ENCODE results near the gene PLCD3.
A peak's percentile ranks its signal among the peaks of the same experiment; 100 is the strongest.

PLCD3 gene

GRCh38 chr17:45146592-45146889 lies 14.2 kb upstream of the PLCD3 start:
- no peak overlapping the region for H3K4me3 ChIP-seq (ENCODE audit: low read depth, low read length)
- in situ Hi-C loops (cut with HindIII; ENCODE audit: low sequenced_read_pairs): no loop called here
- no peak for TF ChIP-seq CTCF (IDR thresholded peaks at IDR 0.05; ENCODE audit: low read depth, low read length, missing control alignments)
- DNase-seq (ENCODE audit: low read depth): no peak

DNA sequence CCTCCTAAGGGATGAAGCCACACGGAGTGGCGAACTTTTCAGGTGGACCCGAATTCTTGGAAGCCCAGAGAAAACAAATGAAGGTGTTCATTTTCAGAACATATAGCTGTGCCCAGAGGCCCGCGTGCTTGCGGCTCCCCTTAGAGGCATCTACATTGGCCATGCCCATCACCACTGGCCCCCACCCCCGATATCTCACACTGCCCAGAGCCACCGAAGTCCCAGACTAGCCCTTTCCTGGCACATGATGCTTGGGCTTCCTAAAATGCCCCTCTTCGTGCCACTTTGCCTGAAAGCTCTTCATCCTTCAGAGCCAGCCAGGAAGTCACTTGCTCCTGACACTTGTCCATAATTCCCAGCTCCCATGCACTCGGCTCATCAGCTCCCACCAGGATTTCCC lies 13.9 kb upstream of the PLCD3 start:
- no peak overlapping the region for H3K4me3 ChIP-seq (ENCODE audit: low read depth, low read length)
- DNase-seq (ENCODE audit: low read depth): no peak
- no peak for TF ChIP-seq CTCF (IDR thresholded peaks at IDR 0.05; ENCODE audit: low read depth, low read length, missing control alignments)

DNA sequence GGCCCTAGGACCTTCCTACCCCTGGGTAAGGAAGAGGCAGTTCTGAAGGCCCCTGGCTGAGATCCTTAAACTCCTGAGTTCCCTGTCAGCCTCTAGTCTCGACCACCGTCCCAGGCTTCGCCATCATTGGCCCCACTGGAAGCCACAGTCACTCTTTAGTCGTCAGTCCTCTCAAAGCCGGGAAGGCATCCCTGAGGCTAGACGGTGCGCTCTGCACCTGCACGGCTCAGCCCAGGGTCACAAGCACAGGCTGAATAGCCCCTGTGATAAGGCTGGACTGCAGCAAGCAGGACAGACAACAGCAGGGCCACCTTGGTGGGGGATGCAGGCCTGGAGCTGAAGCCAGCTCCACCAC lies 12.7 kb upstream of the PLCD3 start:
- in situ Hi-C loops (cut with HindIII; ENCODE audit: low sequenced_read_pairs): no loop called here
- no peak for DNase-seq (ENCODE audit: low read depth)
- no peak for TF ChIP-seq CTCF (IDR thresholded peaks at IDR 0.05; ENCODE audit: low read depth, low read length, missing control alignments)
- H3K4me3 ChIP-seq (ENCODE audit: low read depth, low read length): no peak overlapping the region

More for the DNA sequence above, 13.9 kb upstream of the PLCD3 start:
- in situ Hi-C loops (cut with HindIII; ENCODE audit: low sequenced_read_pairs): no loop called here

DNA sequence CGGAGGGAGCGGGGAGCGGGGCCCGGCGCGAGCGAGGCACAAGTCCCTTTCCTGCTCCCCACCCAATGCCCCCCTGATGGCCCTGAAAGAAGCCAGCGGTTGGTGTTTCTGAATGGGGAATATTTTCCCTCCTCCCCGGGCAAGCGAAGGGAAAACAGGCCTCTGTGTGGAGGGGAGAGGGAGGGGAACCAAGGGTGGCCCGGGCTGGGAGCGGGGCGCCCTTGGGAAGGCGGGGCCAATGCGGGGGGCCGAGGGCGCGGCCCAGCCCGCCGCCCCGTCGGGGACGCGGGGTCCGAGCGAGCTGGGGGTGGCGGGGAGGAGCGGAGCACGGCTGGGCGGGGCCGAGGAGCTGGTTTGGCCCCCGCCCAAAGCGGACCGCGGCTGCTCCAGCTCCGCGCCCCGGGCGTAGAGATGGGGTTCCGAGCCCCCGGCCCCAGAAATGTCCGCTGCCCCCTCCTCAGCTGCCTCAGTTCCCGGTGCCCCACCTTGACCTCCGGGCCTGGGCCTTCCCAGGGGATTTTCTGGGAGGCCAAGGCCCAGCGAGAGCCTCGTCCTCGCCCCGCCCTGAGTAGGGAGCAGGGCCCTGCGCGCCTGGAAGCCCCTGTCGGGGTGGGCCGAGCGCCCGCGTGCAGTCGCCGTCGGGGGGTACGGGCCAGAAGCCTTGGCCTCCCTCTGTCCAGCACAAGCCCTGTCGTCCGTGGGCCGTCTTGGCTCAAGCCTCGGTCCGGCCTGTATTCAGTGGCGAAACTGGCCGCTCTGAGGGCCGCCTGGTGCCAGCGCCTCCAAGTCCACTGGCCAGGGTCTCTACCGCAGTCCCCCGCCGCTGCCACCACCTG lies 12.1 kb upstream of the PLCD3 start:
- no peak for TF ChIP-seq CTCF (IDR thresholded peaks at IDR 0.05; ENCODE audit: low read depth, low read length, missing control alignments)
- in situ Hi-C loops (cut with HindIII; ENCODE audit: low sequenced_read_pairs): no loop called here
- H3K4me3 ChIP-seq (ENCODE audit: low read depth, low read length): peak overlapping the region; percentile 16
- no peak for DNase-seq (ENCODE audit: low read depth)

DNA sequence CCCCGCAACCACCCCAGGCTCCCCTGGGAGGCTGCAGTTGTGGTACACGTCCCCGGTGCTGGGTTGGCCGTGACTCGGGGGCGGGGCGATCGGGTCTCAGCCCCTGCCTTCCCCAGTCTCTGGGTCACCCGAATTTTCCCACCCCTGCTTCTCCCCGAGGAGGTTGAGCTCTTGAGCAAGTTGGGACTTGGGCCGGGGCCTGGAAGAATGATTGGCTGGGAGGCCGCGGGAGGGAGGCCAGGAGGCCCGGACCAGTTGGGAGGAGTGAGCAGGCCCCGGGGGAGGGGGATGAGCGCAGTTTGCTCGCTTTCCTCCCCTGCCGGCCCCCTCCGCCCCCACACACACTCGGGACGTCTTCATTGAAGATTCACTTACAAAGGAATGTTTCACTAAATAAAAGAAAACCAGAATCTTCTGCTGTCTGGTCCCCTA lies 11.5 kb upstream of the PLCD3 start:
- no peak for TF ChIP-seq CTCF (IDR thresholded peaks at IDR 0.05; ENCODE audit: low read depth, low read length, missing control alignments)
- H3K4me3 ChIP-seq (ENCODE audit: low read depth, low read length): peak overlapping the region; percentile 16
- no peak for DNase-seq (ENCODE audit: low read depth)
- in situ Hi-C loops (cut with HindIII; ENCODE audit: low sequenced_read_pairs): no loop called here

- in situ Hi-C loops (cut with HindIII; ENCODE audit: low sequenced_read_pairs): no loop called here
- no peak for TF ChIP-seq CTCF (IDR thresholded peaks at IDR 0.05; ENCODE audit: low read depth, low read length, missing control alignments)
- H3K4me3 ChIP-seq (ENCODE audit: low read depth, low read length): no peak overlapping the region
Measured at GRCh38 chr17:45143094-45143670, 10.9 kb upstream of the PLCD3 start.

More at GRCh38 chr17:45143094-45143670, 10.9 kb upstream of the PLCD3 start:
- no peak for DNase-seq (ENCODE audit: low read depth)
